Stromal cell of bone marrow (primary cell): ENCODE measurements around the gene EDN3.
"Not testable (repeated sequence)": the region's sequence is repeated elsewhere in the genome, so short reads cannot be mapped to it uniquely, and the experiment has no call there.

Source experiments
- DNase-seq: peaks from one replicate; pipeline ENCODE4 v3.0.0-alpha.2; 2012; ENCODE audit warnings: low read depth

EDN3 gene

GRCh38 chr20:59336540-59336939 is 36.1 kb downstream of the EDN3 start:
- DNase-seq, result no peak

- DNase-seq, result not testable (repeated sequence)
Observed at GRCh38 chr20:59338444-59338843, 38.0 kb downstream of the EDN3 start.

- no peak for DNase-seq
Observed at GRCh38 chr20:59340201-59340885, 39.9 kb downstream of the EDN3 start.

- not testable (repeated sequence) for DNase-seq
Observed at GRCh38 chr20:59341285-59342022, 41.0 kb downstream of the EDN3 start.

- no peak for DNase-seq
Observed at GRCh38 chr20:59342023-59342957, 41.9 kb downstream of the EDN3 start.

GRCh38 chr20:59346061-59346460 is 45.6 kb downstream of the EDN3 start:
- DNase-seq, result no peak

- DNase-seq, result no peak
Observed at GRCh38 chr20:59349277-59349676, 48.9 kb downstream of the EDN3 start.

GRCh38 chr20:59350330-59351156 is 50.1 kb downstream of the EDN3 start:
- no peak for DNase-seq

GRCh38 chr20:59351157-59352040 is 51.0 kb downstream of the EDN3 start:
- DNase-seq, result no peak

GRCh38 chr20:59352541-59352940 is 52.1 kb downstream of the EDN3 start:
- no peak for DNase-seq

- DNase-seq, result no peak
Observed at GRCh38 chr20:59352990-59353389, 52.6 kb downstream of the EDN3 start.

GRCh38 chr20:59354460-59354859 is 54.0 kb downstream of the EDN3 start:
- no peak for DNase-seq

- DNase-seq, result no peak
Observed at GRCh38 chr20:59355242-59355641, 54.8 kb downstream of the EDN3 start.

GRCh38 chr20:59356662-59357165 is 56.3 kb downstream of the EDN3 start:
- no peak for DNase-seq

- not testable (repeated sequence) for DNase-seq
Observed at GRCh38 chr20:59358793-59359192, 58.4 kb downstream of the EDN3 start.

GRCh38 chr20:59359906-59360725 is 59.7 kb downstream of the EDN3 start:
- DNase-seq, result no peak

GRCh38 chr20:59360934-59361333 is 60.5 kb downstream of the EDN3 start:
- no peak for DNase-seq

- DNase-seq, result no peak
Observed at GRCh38 chr20:59361411-59361810, 61.0 kb downstream of the EDN3 start.

GRCh38 chr20:59363101-59363500 is 62.7 kb downstream of the EDN3 start:
- no peak for DNase-seq

- DNase-seq, result no peak
Observed at GRCh38 chr20:59364611-59365010, 64.2 kb downstream of the EDN3 start.
